GM23338 (cell line): ENCODE measurements around the gene CELA3A. TPM values are rescaled to one million over a fixed set of nuclear protein-coding genes. Genes with fewer than 3 reads are reported as not detected.

Experiments used
- polyA plus RNA-seq: library from polyadenylated mRNA; unstranded; fragments of >200 nt; fragmentation: Nextera tagmentation; extraction: Ambion mirVana; gene quantifications from 2 replicates; pipeline ENCODE4 v1.2.1, GENCODE V29; 2016
- small RNA-seq: library from RNA; depleted of rRNA; stranded (forward); fragments of <200 nt; gene quantifications from one replicate; pipeline ENCODE3, GENCODE V24; 2014; ENCODE audit warnings: low replicate concordance
- total RNA-seq: library from RNA; depleted of rRNA; stranded (reverse); fragments of >200 nt; shearing (Covaris generic); gene quantifications from 2 replicates; pipeline ENCODE4 v1.2.3, GENCODE V29; 2014; rRNA removed

Gene CELA3A
- total and polyA plus RNA-seq, 2 experiments from 2014 or later, result not detected

Small RNAs within 50 kb of the gene (small RNA-seq; reads per million reads assigned to genes)
- gene RN7SL186P, result not detected
- gene RN7SL386P, result not detected
- not detected for gene RNU6-1022P
- not detected for gene RNU6-776P

Other genes with a start within 250 kb of the CELA3A start
- gene USP48, start 218.5 kb upstream of the CELA3A start, total RNA-seq, result 85.9 and 114 TPM in 2 replicates
- gene USP48, start 218.5 kb upstream of the CELA3A start, polyA plus RNA-seq, result 144 and 151 TPM in 2 replicates
- 0.31 and 1.6 TPM in 2 replicates for gene LDLRAD2, start 189.4 kb upstream of the CELA3A start, total RNA-seq
- 5.8 and 11.3 TPM in 2 replicates for gene LDLRAD2, start 189.4 kb upstream of the CELA3A start, polyA plus RNA-seq
- gene HSPG2, start 64.3 kb upstream of the CELA3A start, total RNA-seq, result 47.8 and 70.8 TPM in 2 replicates
- gene HSPG2, start 64.3 kb upstream of the CELA3A start, polyA plus RNA-seq, result 13.3 and 14.9 TPM in 2 replicates
- gene CELA3B, start 24.6 kb upstream of the CELA3A start, total RNA-seq, result not detected in 2 replicates
- not detected in 2 replicates for gene CELA3B, start 24.6 kb upstream of the CELA3A start, polyA plus RNA-seq
- gene CDC42, start 51.1 kb downstream of the CELA3A start, total RNA-seq, result 168 and 184 TPM in 2 replicates
- 118 and 119 TPM in 2 replicates for gene CDC42, start 51.1 kb downstream of the CELA3A start, polyA plus RNA-seq
- gene WNT4, start 141.4 kb downstream of the CELA3A start, total RNA-seq, result 0.59 TPM in 1 of 2 replicates, not detected in the other
- gene WNT4, start 141.4 kb downstream of the CELA3A start, polyA plus RNA-seq, result 0.26 and 0.79 TPM in 2 replicates